Astrocyte of the cerebellum (primary cell): ENCODE measurements around the gene PTPRM.

Source experiments
- DNase-seq: peaks from one replicate; pipeline ENCODE4 v3.0.0-alpha.2; 2011; ENCODE audit warnings: low read depth
- H3K4me3 ChIP-seq: 2 replicates; pipeline ENCODE4 v1.5.1; 2011; ENCODE audit warnings: mild to moderate bottlenecking, low read depth, low read length, moderate library complexity
- in situ Hi-C: cut with HindIII; loops from 2 replicates; pipeline ENCODE4 v1.10.0; 2017; ENCODE audit warnings: low sequenced_read_pairs
- TF ChIP-seq, protein P1 (sequence below): IDR thresholded peaks from 2 replicates; pipeline ENCODE4 v1.5.1; 2012; ENCODE audit warnings: low read length, low read depth, moderate library complexity, mild to moderate bottlenecking; ENCODE audit errors: missing control alignments

PTPRM gene

GRCh38 chr18:7824970-7825369, 257.9 kb downstream of the PTPRM start:
- in situ Hi-C loops, result no loop called here
- TF ChIP-seq, protein P1, sequence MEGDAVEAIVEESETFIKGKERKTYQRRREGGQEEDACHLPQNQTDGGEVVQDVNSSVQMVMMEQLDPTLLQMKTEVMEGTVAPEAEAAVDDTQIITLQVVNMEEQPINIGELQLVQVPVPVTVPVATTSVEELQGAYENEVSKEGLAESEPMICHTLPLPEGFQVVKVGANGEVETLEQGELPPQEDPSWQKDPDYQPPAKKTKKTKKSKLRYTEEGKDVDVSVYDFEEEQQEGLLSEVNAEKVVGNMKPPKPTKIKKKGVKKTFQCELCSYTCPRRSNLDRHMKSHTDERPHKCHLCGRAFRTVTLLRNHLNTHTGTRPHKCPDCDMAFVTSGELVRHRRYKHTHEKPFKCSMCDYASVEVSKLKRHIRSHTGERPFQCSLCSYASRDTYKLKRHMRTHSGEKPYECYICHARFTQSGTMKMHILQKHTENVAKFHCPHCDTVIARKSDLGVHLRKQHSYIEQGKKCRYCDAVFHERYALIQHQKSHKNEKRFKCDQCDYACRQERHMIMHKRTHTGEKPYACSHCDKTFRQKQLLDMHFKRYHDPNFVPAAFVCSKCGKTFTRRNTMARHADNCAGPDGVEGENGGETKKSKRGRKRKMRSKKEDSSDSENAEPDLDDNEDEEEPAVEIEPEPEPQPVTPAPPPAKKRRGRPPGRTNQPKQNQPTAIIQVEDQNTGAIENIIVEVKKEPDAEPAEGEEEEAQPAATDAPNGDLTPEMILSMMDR, result no peak
- DNase-seq, result no peak

GRCh38 chr18:7830468-7830867, 263.4 kb downstream of the PTPRM start:
- TF ChIP-seq, protein P1, result no peak
- DNase-seq, result no peak
- H3K4me3 ChIP-seq, result no peak overlapping the region
- in situ Hi-C loops, result no loop called here

More at GRCh38 chr18:7824970-7825369, 257.9 kb downstream of the PTPRM start:
- no peak overlapping the region for H3K4me3 ChIP-seq

- no peak for DNase-seq
- in situ Hi-C loops, result no loop called here
- TF ChIP-seq, protein P1, result no peak
Observed at GRCh38 chr18:7839548-7839947, 272.4 kb downstream of the PTPRM start.

DNA sequence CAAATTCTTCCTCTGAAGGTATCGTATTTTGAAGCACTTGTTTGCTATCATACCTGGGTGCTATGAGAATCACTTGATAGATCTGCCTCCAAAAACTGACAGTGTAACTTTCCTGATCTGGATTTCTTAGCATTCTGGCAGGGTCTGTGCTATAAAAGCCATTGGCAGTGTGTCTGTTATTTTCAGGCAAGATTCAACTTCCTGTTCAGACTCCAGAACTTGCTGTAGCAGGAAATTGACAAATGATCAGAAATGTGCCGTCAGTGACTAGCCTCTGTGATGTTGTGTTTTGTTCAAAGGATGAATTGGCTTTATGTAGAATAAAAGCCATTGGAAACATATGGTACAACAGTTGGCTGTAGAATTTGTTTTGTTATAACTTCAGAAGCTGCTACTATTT, 273.3 kb downstream of the PTPRM start:
- in situ Hi-C loops, result no loop called here
- no peak for DNase-seq
- H3K4me3 ChIP-seq, result no peak overlapping the region
- TF ChIP-seq, protein P1, result no peak

More at GRCh38 chr18:7839548-7839947, 272.4 kb downstream of the PTPRM start:
- no peak overlapping the region for H3K4me3 ChIP-seq

DNA sequence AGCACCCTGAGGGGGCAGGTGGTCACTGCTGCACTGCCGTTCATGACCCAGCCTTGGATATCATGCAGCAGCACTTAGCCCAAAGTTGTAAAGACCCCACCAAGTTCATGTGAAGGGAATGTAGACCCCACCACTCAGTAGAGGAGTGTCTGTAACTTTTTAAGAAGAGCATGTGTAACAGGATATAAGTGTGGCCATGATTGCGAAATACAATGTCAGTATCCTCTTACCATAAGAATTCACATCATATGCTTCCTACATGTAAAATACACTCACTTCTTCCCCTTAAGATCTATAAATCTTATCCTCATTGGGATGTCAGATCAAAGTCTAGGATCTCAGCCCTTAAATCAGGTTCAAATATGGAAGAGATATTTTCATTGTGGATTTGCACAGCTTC, 276.9 kb downstream of the PTPRM start:
- TF ChIP-seq, protein P1, result no peak
- no peak overlapping the region for H3K4me3 ChIP-seq
- in situ Hi-C loops, result no loop called here
- no peak for DNase-seq

DNA sequence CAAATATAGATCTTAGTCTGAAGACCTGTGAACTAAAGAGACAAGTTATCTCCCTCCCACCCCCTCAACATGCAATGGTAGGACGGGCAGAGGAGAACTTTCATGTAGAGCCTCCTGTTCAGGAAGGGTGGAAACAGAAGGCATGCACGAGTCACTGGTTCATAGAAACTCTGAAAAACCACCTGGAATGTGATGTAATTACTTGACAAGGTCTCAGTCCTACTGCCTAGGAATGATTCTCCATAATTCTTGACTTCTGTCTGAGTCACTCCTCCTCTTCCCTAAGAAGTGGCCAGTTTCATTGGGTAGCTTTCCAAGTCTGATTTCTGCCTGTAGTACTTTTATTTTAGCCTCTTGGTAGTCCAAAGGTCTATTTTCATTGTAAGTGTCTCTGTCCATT, 277.3 kb downstream of the PTPRM start:
- DNase-seq, result no peak
- in situ Hi-C loops, result no loop called here
- H3K4me3 ChIP-seq, result no peak overlapping the region
- TF ChIP-seq, protein P1, result no peak

- H3K4me3 ChIP-seq, result no peak overlapping the region
- in situ Hi-C loops, result no loop called here
- no peak for DNase-seq
Observed at GRCh38 chr18:7846335-7846734, 279.2 kb downstream of the PTPRM start.

More at GRCh38 chr18:7846335-7846734, 279.2 kb downstream of the PTPRM start:
- TF ChIP-seq, protein P1, result no peak
